GOT3 (cell line): ENCODE measurements around the gene RRP1.

Experiments
- DNase-seq: peaks from one replicate; lab custom pipeline; 2025; ENCODE audit warnings: mixed read lengths; lab: John Stamatoyannopoulos, UW

Gene RRP1

GRCh38 chr21:43789276-43790009, at the start of gene RRP1:
RRP1 (plus strand) TSS chr21:43789577; CDS start chr21:43789630, 53 bp downstream.
- DNase-seq: peak; percentile 81

GRCh38 chr21:43739621-43740435, 49.5 kb upstream of the RRP1 start:
- no peak for DNase-seq

GRCh38 chr21:43740497-43741156, 48.8 kb upstream of the RRP1 start:
- no peak for DNase-seq

GRCh38 chr21:43741423-43742096, 47.8 kb upstream of the RRP1 start:
- no peak for DNase-seq

- no peak for DNase-seq
These were observed 45.4 kb upstream of the RRP1 start for GRCh38 chr21:43743947-43744346.

- no peak for DNase-seq
These were observed 44.7 kb upstream of the RRP1 start for GRCh38 chr21:43744725-43745124.

- no peak for DNase-seq
These were observed 43.4 kb upstream of the RRP1 start for GRCh38 chr21:43745772-43746517.

GRCh38 chr21:43748622-43749021, 40.8 kb upstream of the RRP1 start:
- DNase-seq: no peak

GRCh38 chr21:43749651-43750262, 39.6 kb upstream of the RRP1 start:
- DNase-seq: no peak

- DNase-seq: no peak
These were observed 38.9 kb upstream of the RRP1 start for GRCh38 chr21:43750339-43751033.

- no peak for DNase-seq
These were observed 37.3 kb upstream of the RRP1 start for GRCh38 chr21:43751955-43752591.

GRCh38 chr21:43752758-43753438, 36.5 kb upstream of the RRP1 start:
- no peak for DNase-seq

- DNase-seq: no peak
These were observed 36.0 kb upstream of the RRP1 start for GRCh38 chr21:43753439-43753799.

GRCh38 chr21:43754948-43755781, 34.2 kb upstream of the RRP1 start:
- no peak for DNase-seq

GRCh38 chr21:43755820-43756594, 33.4 kb upstream of the RRP1 start:
- no peak for DNase-seq

- DNase-seq: no peak
These were observed 31.8 kb upstream of the RRP1 start for GRCh38 chr21:43757601-43758000.

- no peak for DNase-seq
These were observed 31.2 kb upstream of the RRP1 start for GRCh38 chr21:43758111-43758641.
